HG03097 (cell line): ENCODE data around the gene IQCN.
A peak's percentile ranks its signal among the peaks of the same experiment; 100 is the strongest.

Experiments
- ATAC-seq: cut with Tn5 transposase; IDR thresholded peaks from one replicate; pipeline ENCODE4 v1.9.1; 2021; ENCODE audit not compliant: unreplicated experiment, low FRiP score

The IQCN gene

DNA sequence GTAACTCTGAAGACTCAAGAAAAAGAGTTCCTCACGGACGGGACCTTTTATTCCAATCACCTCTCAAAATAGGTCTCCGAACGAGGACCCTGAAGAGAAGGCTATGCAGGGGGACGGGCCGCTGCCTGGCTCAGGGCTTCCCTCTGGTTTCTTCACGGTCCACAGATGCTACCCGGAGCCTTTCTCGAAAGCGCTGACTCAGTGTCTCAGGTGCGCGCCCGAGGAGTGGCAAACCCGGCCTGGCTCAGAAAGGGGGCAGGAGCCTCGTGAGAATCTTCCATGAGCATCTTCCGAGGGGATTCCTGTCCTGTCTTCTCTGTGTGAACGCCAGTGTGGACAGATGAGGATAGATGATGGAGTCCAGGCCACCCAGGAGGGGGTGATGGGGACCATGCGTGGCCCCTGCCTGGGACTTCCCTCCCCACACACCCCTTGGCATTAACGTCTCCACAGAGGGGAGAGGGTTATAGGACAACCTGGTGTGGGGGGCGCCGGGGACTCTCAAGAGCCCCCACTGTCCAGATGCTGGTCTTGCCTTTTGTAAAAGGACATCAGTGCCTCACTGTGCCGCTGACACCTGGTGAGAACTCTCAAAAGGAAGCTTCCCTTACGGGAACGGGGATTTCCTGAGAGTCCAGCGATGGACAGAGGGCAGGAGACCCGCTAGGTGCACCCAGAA is 32.1 kb upstream of the IQCN start:
- no peak for ATAC-seq

DNA sequence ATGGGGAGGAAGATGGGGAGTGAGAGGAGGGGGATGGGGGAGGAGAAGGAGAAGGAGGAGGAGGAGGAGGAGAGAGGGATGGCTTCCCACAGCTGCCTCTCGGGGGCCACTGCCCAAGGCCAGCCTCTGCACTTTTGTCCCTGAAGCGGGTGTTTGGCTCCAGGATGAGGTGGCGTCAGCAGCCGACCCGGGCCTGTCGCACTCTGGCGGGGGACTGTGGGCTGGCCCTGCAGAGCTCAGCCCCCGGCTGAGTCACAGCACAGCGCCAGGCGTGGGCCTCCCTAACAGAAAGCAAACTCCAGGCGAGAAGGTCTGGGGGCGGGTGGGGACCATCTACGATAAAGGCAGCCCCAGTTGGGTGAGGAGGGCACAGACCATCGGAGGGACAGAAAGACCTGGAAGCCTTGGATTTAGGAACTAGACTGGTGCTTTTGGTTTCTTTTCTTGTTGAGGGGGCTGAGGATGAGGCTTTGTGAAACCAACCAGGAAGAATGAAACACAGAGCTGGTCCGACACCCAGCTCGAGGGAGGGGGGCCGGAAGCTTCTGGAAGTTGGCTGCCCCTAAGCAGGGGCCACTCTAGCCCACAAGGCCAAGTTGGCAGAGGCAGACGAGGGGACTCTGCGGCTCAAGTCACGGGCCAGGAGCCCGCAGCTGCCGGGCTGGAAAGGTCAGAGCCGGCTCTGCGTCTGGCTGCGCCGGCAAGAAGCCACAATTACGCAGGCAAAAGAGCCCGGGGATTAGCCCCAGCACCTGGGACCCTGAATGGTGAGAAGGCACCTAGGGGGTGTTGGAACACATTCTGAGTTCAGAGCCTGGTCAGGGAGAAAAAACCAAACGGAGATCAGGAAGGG is 30.4 kb upstream of the IQCN start:
- ATAC-seq: peak; percentile 31

DNA sequence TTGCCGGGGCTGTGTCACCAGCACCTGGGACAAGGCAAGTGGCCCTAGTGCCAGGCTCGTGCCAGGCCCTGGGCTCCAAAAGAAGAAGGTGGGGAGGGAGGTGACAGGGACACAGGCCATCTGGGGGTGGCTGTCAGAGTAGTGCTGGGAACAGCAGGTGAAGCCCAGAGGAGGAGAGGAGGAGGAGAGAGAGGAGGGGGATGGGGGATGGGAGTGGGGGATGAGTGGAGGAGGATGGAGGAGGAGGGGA is 29.9 kb upstream of the IQCN start:
- no peak for ATAC-seq

DNA sequence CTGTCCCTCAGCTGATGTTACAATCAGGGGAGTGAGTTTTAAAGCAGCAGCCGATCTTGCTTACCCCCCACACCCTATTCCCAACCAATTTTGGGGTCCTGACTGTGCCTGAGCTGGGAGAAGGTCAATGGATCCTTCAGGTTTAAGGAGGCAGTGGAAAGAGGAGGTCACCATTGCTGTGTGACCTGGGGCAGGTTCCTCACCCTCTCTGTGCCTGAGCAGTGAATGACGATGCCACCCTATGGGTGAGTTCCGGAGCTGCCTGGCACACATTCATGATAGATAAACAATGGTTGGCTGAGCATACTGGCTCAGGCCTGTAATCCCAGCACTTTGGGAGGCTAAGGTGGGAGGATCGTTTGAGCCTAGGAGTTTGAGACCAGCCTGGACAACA is 27.5 kb upstream of the IQCN start:
- no peak for ATAC-seq

DNA sequence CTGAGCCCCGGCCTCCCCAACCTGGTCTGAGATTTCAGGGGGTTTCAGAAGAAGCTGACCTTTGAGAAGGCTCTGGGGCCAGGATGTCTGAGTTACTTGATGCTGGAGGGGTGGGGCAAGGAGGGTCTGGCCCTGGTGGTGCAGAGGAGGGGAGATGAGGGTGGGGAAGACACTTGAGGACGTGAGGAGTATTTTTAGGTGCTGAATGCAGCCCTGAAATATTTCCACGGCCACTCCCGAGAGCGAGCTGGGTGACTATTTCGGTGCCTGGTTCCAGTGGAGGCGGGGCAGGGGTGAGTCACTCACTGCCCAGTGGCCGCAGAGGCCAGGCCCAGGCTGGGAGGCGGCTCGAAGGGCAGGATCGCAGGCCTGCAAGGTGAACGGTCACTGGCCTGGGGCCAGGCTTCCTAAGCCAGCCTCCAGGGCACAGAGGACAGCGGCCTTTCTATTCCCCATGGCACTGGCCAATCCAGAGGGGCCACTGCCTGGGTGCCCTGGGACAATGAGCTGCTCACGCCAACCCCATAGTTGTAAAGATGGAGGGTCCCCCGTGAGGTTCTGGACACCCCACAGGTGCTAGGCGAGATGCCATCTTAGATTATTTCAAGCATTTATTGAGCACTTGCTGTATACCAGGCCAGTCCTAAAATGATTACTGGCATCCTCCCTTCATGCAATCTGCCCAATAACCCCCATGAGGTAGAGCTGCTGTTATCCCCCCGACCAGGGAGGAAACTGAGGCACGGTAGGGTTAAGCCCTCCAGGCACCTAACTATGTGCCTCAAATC is 26.9 kb upstream of the IQCN start:
- no peak for ATAC-seq

DNA sequence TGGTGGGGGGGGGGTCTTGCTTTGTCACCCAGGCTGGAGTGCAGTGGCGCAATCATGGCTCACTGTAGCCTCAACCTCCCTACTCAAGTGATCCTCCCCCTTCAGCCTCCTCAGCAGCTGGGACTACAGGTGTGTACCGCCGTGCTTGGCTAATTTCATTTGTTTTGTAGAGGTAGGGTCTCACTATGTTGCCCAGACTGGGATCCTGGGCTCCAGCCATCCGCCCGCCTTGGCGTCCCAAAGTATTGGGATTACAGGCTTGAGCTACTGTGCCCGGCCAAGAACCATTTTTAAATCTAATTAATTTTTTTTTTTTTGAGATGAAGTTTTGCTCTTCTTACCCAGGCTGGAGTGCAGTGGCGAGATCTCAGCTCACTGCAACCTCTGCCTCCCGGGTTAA is 25.4 kb upstream of the IQCN start:
- no peak for ATAC-seq

DNA sequence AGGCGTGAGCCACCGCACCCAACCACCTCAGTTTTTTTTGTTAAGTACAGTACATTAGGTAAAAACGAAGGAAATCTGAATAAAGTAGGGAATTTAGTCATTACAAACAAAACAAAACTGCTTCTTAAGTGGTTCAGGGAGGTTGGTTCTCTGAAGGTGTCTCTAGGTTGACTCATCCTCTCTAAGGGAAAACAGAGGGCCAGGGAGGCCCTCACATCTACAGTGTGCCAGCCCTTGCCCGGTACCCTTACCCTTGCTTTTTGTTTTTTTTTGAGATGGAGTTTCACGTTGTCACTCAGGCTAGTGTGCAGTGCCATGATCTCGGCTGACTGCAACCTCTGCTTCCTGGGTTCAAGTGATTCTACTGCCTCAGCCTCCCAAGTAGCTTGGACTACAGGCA is 24.3 kb upstream of the IQCN start:
- ATAC-seq: no peak

DNA sequence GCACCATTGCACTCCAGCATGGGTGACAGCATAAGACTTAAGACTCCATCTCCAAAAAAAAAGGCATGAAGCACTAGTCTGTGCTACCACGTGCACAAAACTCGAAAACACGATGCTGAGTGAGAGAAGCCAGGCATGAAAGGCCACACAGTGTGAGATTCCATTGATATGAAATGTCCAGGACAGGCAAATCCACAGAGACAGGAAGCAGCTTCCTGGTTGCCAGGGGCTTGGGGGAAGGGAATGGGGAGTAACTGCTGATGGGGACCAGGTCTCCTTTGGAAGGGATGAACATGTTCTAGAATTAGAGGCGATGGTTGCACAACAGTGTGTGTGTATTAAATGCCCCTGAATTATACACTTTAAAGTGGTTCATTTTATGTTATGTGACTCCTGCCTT is 23.1 kb upstream of the IQCN start:
- no peak for ATAC-seq

DNA sequence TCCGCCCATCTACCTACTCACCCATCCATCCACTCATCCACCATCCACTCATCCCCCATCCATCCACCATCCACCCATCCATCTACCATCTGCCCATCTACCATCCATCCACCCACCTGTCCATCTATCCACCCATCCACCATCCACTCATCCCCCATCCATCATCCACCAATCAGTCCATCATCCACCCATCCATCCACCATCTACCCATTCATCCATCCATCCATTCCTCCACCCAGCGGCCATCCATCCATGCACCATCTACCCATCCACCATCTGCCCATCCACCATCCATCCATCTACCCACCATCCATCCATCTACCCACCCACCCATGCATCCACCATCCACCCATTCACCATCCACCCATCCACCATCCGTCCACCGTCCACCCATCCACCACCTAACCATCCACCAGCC is 20.8 kb upstream of the IQCN start:
- no peak for ATAC-seq

DNA sequence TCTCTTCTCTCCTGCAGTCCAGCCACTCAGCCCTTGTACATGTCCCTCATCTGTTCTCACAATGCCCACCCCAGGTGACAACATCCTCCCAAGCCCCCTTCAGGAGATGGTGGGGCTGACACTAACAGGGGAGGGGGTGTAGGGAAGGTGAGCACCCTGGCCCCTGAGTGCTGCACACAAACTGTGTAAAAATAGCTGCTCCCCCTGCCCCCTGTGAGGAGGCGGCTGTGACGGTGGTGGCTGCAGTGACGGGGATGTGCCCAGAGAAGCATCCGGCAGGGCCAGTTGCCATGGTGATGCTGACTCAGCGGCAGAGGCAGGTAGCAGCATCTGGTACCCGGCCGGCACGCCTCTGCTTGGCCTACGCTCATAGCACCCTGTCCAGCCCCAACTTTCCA is 20.2 kb upstream of the IQCN start:
- ATAC-seq: no peak

DNA sequence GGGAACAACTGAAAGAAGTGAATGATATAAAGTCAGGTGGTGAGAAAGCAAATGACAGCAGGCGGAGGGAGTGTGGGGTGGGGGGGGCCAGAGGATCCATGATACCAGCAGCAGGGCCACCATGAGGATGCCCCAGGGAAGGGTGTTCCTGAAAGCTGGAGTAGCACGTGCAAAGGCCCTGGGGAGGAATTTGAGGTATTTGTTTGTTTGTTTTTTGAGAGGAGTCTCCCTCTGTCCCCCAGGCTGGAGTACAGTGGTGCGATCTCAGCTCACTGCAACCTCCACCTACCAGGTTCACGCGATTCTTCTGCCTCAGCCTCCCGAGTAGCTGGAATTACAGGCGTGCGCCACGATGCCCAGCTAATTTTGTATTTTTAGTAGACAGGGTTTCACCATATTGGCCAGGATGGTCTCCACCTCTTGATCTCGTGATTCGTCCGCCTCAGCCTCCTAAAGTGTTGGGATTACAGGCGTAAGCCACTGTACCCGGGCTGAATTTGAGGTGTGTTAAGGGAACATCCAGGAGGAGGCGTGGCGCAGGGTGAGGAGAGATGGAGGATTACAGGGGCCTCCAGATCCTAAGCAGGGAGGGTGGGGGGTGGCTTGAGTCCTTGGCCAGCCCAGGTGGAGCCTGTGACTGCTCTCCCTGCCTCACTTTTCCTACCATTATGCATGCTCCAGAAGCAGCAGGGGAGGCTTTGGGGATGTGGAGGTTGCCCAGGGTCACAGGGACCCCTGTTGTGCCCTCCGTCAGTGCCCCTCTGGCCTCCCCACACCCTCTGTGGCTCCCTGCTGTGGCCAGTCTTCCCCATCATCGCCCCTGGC is 19.6 kb upstream of the IQCN start:
- no peak for ATAC-seq

DNA sequence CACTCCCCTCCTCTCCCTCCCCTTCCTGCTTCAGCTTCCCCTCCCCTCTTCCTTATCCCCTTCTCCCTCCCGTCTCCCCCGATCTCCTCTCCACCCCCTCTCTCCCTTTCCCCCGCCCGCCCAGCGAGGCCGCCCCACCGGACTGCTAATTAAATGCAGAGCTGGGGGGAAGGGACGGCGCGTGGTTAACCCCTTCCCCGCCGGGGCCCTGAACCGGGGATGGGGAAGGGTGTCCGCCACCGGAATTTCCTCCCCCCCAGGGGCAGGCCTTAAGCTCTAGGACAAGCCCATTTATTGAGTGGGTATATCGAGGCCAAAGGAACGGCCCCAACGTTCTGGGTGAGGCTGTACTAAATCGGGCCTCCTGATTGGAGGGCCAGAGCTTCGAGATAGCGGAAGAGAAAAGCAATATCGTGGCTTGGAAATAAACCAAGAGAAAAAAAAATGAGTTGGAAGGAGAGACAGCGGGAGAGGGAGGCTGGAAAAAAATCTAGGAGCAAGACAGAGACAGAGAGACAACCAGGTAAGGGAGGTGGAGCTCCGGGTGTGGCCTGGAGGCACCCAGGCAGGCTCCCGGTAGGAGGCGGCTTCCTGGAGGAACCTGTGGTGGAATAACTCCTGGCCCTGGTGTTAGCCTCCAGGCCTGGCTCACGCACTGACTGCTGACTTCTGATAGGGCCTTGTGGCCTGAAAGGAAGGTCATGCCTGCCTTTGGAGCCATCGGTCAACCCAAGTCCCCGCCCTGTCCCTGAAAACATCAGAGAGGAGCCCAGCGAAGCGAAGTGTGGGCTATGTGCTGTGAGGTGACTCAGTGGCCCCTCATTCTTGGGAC is 18.8 kb upstream of the IQCN start:
- ATAC-seq: no peak

DNA sequence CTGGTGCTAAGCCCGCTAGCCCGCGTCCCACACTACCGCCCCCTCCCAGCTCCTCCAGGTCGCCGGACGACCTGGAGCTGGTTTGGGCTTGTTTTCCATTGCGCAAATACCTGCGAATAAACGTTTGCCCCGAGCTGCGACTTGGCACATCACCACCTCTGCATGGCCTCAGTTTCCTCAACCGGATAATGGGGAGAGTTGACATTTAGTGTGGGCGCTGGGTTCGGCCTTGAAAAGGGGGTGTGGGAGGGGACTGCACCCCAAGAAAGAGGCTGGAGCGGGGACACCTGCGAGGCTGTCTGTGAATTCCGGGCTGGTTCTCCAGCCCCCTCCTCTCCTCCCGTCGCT is 18.2 kb upstream of the IQCN start:
- ATAC-seq: no peak

DNA sequence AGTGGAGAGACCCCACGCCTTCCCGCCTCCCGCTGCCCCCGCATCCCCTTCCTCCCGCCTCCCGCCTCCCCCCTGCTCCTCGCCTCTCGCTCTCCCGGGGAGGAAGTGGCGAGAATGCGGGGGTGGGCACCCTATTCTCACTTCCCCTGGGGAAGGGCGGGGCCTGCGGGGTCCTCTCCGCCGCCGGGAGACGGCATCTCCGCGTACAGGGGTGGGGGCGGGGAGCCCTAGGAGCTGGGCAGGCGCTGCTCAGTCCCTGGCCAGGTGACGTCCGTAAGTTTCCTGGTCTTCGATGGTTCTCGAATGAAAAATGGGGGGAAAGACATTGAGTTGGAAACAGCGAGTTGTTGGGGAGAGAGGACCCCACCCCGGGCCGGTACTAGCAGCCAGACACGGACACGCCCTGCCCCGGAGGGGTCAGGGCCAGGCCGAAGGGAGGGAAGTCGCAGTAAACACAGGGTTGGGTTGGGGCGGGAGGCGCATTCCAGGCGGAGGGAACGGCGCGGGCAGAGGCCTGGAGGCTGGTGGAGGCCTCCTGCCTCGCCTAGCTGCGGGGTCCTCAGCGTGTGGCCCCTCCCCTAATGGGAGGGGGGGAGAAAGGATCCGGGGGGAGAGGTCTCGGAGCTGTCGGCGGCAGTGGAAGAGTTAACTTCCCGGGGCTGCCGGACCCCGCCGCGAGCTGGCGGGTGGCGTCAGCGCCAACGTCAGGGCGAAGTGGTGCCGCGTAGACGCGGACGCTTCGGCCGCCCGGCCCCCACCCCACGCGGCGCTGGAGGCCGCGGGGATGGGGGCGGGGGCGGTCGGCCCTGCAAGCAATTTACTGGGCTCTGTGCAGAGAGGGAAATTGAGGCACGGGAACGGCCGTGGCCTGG is 17.6 kb upstream of the IQCN start:
- peak; percentile 44 for ATAC-seq

DNA sequence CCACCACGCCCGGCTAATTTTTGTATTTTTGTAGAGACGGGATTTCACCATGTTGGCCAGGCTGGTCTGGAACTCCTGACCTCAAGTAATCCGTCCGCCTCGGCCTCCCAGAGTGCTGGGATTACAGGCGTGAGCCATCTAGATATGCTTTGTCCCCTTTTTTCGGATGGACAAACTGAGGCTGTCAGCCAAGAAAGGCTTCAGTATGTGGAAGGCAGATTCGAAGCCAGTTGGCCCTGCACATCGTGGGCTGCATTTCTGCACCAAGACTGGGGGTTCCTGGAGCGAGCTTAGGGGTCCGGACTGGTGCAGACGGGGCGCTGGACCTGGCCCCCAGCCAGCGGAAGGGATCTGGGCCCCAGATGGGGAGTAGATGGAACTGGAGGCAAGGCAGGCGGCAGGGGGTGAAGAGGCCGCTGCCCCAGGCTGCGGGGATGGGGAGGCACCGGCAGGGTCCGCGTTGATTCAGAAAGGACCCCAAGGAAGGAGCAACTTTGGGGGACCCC is 16.8 kb upstream of the IQCN start:
- ATAC-seq: peak; percentile 8

DNA sequence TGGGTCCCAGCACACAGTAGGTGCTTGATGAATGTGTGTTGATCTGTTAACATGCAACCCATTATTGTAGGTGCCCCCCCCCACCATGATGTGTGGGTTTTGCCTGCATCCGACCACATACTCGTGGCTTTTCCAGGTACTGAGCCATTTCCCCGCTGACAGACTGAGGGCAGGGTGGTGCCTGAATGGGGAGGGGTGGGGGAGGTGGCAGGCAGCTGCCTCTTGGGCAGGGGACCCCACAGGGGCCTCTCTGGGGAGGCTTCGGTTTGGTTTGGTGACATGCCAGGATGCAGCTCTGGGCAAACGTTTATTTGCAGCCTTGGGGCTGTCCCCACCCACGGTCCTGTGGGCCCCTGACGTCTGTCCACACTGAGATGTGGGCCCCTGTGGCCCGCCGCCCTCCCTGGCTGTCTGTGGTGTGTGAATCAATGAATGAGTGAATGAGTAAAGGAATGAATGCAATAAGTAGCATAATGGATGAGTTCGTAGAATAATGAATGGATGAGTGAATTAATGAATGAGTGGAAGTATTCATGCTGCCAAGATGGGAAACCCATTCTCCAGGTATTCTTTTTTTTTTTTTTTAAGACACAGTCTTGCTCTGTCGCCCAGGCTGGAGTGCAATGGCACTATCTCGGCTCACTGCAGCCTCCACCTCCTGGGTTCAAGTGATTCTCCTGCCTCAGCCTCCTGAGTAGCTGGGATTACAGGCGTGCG is 16.2 kb upstream of the IQCN start:
- ATAC-seq: no peak

DNA sequence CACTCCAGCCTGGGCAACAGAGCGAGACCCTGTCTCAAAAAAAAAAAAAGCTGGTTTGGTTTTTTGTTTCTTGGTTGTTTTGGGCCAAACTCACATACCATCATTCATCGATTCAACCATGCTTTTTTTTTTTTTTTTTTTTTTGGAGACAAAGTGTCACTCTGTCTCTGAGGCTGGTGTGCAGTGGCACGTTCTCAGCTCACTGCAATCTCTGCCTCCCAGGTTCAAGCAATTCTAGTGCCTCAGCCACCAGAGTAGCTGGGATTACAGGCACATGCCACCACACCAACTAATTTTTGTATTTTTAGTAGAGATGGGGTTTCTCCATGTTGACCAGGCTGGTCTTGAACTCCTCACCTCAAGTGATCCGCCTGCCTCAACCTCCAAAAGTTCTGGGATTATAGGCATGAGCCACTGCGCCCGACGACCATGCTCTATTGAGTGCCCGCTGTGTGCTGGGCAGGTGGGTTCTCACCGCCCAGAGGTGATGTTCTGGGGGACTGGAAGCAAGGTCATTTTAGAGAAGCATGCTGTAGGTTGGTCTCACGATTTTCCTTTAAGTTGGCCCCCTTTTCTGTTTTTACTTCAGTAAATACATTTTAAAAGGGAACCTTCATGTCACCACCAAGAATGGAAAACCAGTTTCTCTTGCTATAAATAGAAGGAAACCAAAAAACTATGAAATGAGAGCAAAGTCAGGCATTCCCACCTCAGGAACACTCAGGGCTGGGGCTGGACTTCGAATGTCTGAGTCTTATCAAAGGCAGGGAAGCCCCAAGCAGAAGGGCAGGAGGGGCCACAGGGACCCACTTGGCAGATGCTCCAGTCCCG is 15.4 kb upstream of the IQCN start:
- ATAC-seq: no peak
